ENCODE results near the gene KLHL25. TPM values are rescaled to one million over a fixed set of nuclear protein-coding genes. Genes with fewer than 3 reads are reported as not detected.
"Not testable (repeated sequence)": the region's sequence is repeated elsewhere in the genome, so short reads cannot be mapped to it uniquely, and the experiment has no call there.

KLHL25 gene
- 1 to 10 TPM; 4.3 to 4.5 TPM for total RNA-seq

- H3K36me3 Mint-ChIP-seq, result no peaks in the 10 kb centered on the region
- no peaks in the 10 kb centered on the region for H3K27me3 Mint-ChIP-seq
- H3K4me3 Mint-ChIP-seq, result peak within 1 kb of the TSS; percentile 80
- CTCF ChIA-PET, result no interaction called here
- ATAC-seq (peak; percentile 98), DNase-seq (peak; percentile 95)
- H3K9me3 Mint-ChIP-seq (ENCODE audit: low read depth), result no peaks in the 10 kb centered on the region
- H3K27ac Mint-ChIP-seq, result peak within 1 kb of the TSS; percentile 80
- peaks cover 19% of the 10 kb centered on the region for H3K4me1 Mint-ChIP-seq
Observed at GRCh38 chr15:85794598-85795336, at the start of gene KLHL25. KLHL25 (minus strand) TSS chr15:85794925; CDS start chr15:85769810, 25,115 bp downstream.

DNA sequence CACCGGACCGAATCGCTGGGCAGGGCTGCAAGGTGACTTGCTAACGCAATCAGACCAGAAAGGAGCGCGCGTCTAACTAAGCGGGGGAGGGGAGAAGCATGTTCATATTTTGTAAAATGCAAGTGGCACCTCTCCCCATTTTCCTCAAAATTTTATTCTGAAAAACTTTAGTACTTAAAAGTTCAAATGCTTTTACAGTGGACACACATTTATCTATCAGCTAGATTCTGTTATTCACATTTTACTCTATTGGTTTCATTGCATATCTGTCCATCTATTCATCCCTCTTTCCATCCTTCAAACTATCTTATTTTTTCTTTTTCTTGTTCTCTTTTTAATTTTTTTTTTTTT lies 46.1 kb upstream of the KLHL25 start:
- DNase-seq (no peak), ATAC-seq (no peak)
- H3K27ac Mint-ChIP-seq, result no peak overlapping the region
- H3K4me1 Mint-ChIP-seq, result no peaks in the 10 kb centered on the region
- H3K4me3 Mint-ChIP-seq, result no peak overlapping the region
- CTCF ChIA-PET, result interaction anchor here (0.6 to 4.3 kb wide), 26 partner anchors 12 to 1268 kb away, joined by 3 to 43 read pairs (median 3); no protein-coding TSS in a partner anchor
- no peaks in the 10 kb centered on the region for H3K9me3 Mint-ChIP-seq (ENCODE audit: low read depth)
- H3K27me3 Mint-ChIP-seq, result peaks cover 15% of the 10 kb centered on the region
- H3K36me3 Mint-ChIP-seq, result no peaks in the 10 kb centered on the region

- peaks cover 9% of the 10 kb centered on the region for H3K27me3 Mint-ChIP-seq
- ATAC-seq (peak; percentile 99), DNase-seq (peak; percentile 83)
- no peaks in the 10 kb centered on the region for H3K36me3 Mint-ChIP-seq
- no peaks in the 10 kb centered on the region for H3K9me3 Mint-ChIP-seq (ENCODE audit: low read depth)
- H3K4me1 Mint-ChIP-seq, result no peaks in the 10 kb centered on the region
- peak overlapping the region; percentile 59 for H3K4me3 Mint-ChIP-seq
- CTCF ChIA-PET, result interaction anchor here (0.7 to 4.3 kb wide), 25 partner anchors 12 to 544 kb away, joined by 3 to 43 read pairs (median 4); no protein-coding TSS in a partner anchor
- no peak overlapping the region for H3K27ac Mint-ChIP-seq
Observed at GRCh38 chr15:85840079-85840801, 45.5 kb upstream of the KLHL25 start.

GRCh38 chr15:85839643-85840042 lies 44.9 kb upstream of the KLHL25 start:
- no peaks in the 10 kb centered on the region for H3K9me3 Mint-ChIP-seq (ENCODE audit: low read depth)
- no peak overlapping the region for H3K4me3 Mint-ChIP-seq
- no peak for DNase-seq
- no peaks in the 10 kb centered on the region for H3K4me1 Mint-ChIP-seq
- H3K36me3 Mint-ChIP-seq, result no peaks in the 10 kb centered on the region
- H3K27me3 Mint-ChIP-seq, result peaks cover 3% of the 10 kb centered on the region
- ATAC-seq, result no peak
- CTCF ChIA-PET, result interaction anchor here (0.9 to 4.3 kb wide), 10 partner anchors 18 to 543 kb away, joined by 3 to 43 read pairs (median 4); no protein-coding TSS in a partner anchor
- no peak overlapping the region for H3K27ac Mint-ChIP-seq

DNA sequence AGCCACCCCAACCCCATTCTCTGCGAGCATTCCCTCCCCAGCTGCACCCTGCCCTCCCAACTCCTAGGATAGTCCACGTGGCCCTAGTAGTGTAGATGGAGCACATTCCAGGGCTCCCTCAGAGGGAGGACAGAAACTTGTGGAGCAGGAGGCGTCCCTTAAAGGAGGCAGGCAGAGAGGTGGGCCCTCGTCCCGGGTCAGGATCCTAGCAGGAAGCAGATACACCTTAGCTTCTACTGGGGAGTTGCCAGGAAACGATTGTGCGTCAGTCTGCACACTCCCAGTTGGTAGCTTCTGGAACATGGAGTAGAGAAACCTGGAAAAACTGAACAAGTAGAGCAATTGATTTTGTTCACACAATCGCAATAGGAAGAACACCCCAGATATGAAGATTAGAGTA lies 43.9 kb upstream of the KLHL25 start:
- Mint-ChIP-seq H3K27ac (no peak overlapping the region), H3K4me3 (no peak overlapping the region), H3K27me3 (peaks cover 2% of the 10 kb centered on the region), H3K4me1 (no peaks in the 10 kb centered on the region), H3K9me3 (ENCODE audit: low read depth) (no peaks in the 10 kb centered on the region), H3K36me3 (no peaks in the 10 kb centered on the region)
- ATAC-seq (no peak), DNase-seq (no peak)
- CTCF ChIA-PET, result interaction anchor here (1.3 kb wide), 1 partner anchor 108 kb away, joined by 3 read pairs; no protein-coding TSS in a partner anchor

- Mint-ChIP-seq H3K36me3 (no peaks in the 10 kb centered on the region), H3K4me3 (no peak overlapping the region), H3K27me3 (peaks cover 2% of the 10 kb centered on the region), H3K4me1 (no peaks in the 10 kb centered on the region), H3K9me3 (ENCODE audit: low read depth) (no peaks in the 10 kb centered on the region), H3K27ac (no peak overlapping the region)
- CTCF ChIA-PET, result interaction anchor here (1.3 to 1.9 kb wide), 2 partner anchors 107 to 108 kb away, joined by 3 to 9 read pairs; no protein-coding TSS in a partner anchor
- no peak for ATAC-seq
- no peak for DNase-seq
Observed at GRCh38 chr15:85837881-85838280, 43.2 kb upstream of the KLHL25 start.

GRCh38 chr15:85837011-85837433 lies 42.3 kb upstream of the KLHL25 start:
- H3K27me3 Mint-ChIP-seq, result peaks cover 2% of the 10 kb centered on the region
- ATAC-seq, result no peak
- CTCF ChIA-PET, result interaction anchor here (0.8 to 1.9 kb wide), 2 partner anchors 22 to 107 kb away, joined by 3 to 9 read pairs; no protein-coding TSS in a partner anchor

GRCh38 chr15:85834651-85835050 lies 39.9 kb upstream of the KLHL25 start:
- no peak overlapping the region for H3K4me3 Mint-ChIP-seq

More at GRCh38 chr15:85837011-85837433, 42.3 kb upstream of the KLHL25 start:
- no peak overlapping the region for H3K27ac Mint-ChIP-seq
- no peak for DNase-seq
- H3K9me3 Mint-ChIP-seq (ENCODE audit: low read depth), result no peaks in the 10 kb centered on the region
- peaks cover 6% of the 10 kb centered on the region for H3K4me1 Mint-ChIP-seq
- H3K4me3 Mint-ChIP-seq, result no peak overlapping the region
- no peaks in the 10 kb centered on the region for H3K36me3 Mint-ChIP-seq

GRCh38 chr15:85832394-85832793 lies 37.7 kb upstream of the KLHL25 start:
- DNase-seq, result no peak
- no peaks in the 10 kb centered on the region for H3K9me3 Mint-ChIP-seq (ENCODE audit: low read depth)
- CTCF ChIA-PET, result interaction anchor here (0.9 to 2.7 kb wide), 3 partner anchors 72 to 232 kb away, joined by 3 to 12 read pairs (median 3); no protein-coding TSS in a partner anchor
- H3K27ac Mint-ChIP-seq, result no peak overlapping the region
- no peak overlapping the region for H3K4me3 Mint-ChIP-seq
- ATAC-seq, result no peak
- H3K4me1 Mint-ChIP-seq, result peaks cover 6% of the 10 kb centered on the region
- H3K36me3 Mint-ChIP-seq, result no peaks in the 10 kb centered on the region
- H3K27me3 Mint-ChIP-seq, result peaks cover 10% of the 10 kb centered on the region

More at GRCh38 chr15:85834651-85835050, 39.9 kb upstream of the KLHL25 start:
- ATAC-seq, result no peak
- CTCF ChIA-PET, result interaction anchor here (1.5 kb wide), 1 partner anchor 105 kb away, joined by 4 read pairs; no protein-coding TSS in a partner anchor
- no peak for DNase-seq
- no peaks in the 10 kb centered on the region for H3K9me3 Mint-ChIP-seq (ENCODE audit: low read depth)
- peaks cover 6% of the 10 kb centered on the region for H3K4me1 Mint-ChIP-seq
- no peaks in the 10 kb centered on the region for H3K36me3 Mint-ChIP-seq
- no peak overlapping the region for H3K27ac Mint-ChIP-seq
- H3K27me3 Mint-ChIP-seq, result peaks cover 1% of the 10 kb centered on the region

DNA sequence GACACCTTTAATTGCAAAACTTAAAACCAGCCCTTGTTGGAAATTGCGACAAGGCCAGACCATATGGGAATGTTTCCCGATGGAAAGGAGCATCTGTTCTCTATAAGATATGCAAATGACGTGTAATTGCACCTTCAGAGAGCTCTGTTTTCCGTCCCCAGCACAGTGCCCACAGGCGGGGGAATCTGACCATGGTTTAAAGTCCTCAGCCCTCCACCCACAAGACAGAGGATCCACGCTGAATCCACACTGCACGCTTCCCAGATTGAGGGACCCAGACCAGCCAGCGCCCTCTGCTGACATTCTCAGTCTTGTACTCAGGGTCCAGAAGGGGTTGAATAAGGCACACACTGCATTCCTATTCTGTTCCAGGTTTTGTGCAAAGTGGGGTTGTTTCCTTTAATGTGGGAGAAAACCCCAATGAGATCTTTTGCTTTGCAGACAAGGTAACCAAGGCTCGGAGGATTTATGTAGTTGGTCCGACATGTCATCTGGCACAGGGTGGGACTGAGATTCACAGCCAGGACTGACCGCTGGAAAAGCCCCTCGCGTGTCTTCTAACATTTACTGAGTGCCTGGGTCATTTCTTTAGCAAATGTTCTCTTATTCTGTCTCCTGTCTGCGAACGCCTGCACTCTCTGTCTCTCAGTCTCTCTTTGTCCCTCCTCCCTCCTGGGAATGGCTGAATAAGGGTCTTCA lies 36.8 kb upstream of the KLHL25 start:
- Mint-ChIP-seq H3K4me1 (peaks cover 6% of the 10 kb centered on the region), H3K36me3 (no peaks in the 10 kb centered on the region), H3K4me3 (no peak overlapping the region), H3K9me3 (ENCODE audit: low read depth) (no peaks in the 10 kb centered on the region), H3K27me3 (peaks cover 10% of the 10 kb centered on the region), H3K27ac (no peak overlapping the region)
- CTCF ChIA-PET, result interaction anchor here (0.9 to 2.7 kb wide), 4 partner anchors 14 to 231 kb away, joined by 3 to 12 read pairs (median 3); no protein-coding TSS in a partner anchor
- no peak for DNase-seq
- no peak for ATAC-seq

GRCh38 chr15:85829754-85830153 lies 35.0 kb upstream of the KLHL25 start:
- DNase-seq; ATAC-seq; H3K4me1 Mint-ChIP-seq; H3K27me3 Mint-ChIP-seq; H3K9me3 Mint-ChIP-seq (ENCODE audit: low read depth); CTCF ChIA-PET; H3K27ac Mint-ChIP-seq; H3K4me3 Mint-ChIP-seq; H3K36me3 Mint-ChIP-seq: not testable (repeated sequence)

DNA sequence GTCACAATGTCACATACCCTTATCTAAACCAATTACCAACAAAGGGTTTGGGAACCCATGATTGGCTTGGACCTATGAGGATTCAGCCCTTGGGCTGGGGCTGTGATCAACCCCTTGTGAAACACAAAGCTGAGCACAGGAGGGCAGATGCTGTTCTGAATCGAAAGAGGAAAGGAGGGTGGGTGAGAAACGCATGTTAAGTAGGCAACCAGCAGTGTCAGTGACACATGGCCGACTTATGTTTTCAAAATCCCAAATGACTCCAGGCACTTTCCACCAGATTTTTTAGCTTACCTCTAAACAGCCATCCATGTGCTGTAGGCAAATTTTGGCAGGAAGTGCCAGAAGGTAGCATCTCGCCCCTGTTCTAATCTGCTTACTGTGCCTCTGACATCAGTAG lies 34.1 kb upstream of the KLHL25 start:
- H3K4me3 Mint-ChIP-seq, result no peak overlapping the region
- CTCF ChIA-PET, result interaction anchor here (1.6 kb wide), 1 partner anchor 12 kb away, joined by 5 read pairs; no protein-coding TSS in a partner anchor
- H3K27me3 Mint-ChIP-seq, result peaks cover 10% of the 10 kb centered on the region
- no peak for ATAC-seq
- no peaks in the 10 kb centered on the region for H3K9me3 Mint-ChIP-seq (ENCODE audit: low read depth)
- no peak for DNase-seq
- peaks cover 6% of the 10 kb centered on the region for H3K4me1 Mint-ChIP-seq
- no peaks in the 10 kb centered on the region for H3K36me3 Mint-ChIP-seq
- no peak overlapping the region for H3K27ac Mint-ChIP-seq

GRCh38 chr15:85828126-85828525 lies 33.4 kb upstream of the KLHL25 start:
- ATAC-seq, result no peak
- Mint-ChIP-seq H3K27ac (no peak overlapping the region), H3K4me1 (peaks cover 6% of the 10 kb centered on the region), H3K36me3 (no peaks in the 10 kb centered on the region), H3K27me3 (peaks cover 10% of the 10 kb centered on the region), H3K4me3 (no peak overlapping the region), H3K9me3 (ENCODE audit: low read depth) (no peaks in the 10 kb centered on the region)
- CTCF ChIA-PET, result interaction anchor here (1.6 kb wide), 1 partner anchor 13 kb away, joined by 5 read pairs; no protein-coding TSS in a partner anchor
- no peak for DNase-seq
